ENCODE results near the gene NTMT1. TPM values are rescaled to one million over a fixed set of nuclear protein-coding genes. Genes with fewer than 3 reads are reported as not detected.

The NTMT1 gene
- total RNA-seq, 1 experiment from 2014 or later: 50.2 TPM

DNA sequence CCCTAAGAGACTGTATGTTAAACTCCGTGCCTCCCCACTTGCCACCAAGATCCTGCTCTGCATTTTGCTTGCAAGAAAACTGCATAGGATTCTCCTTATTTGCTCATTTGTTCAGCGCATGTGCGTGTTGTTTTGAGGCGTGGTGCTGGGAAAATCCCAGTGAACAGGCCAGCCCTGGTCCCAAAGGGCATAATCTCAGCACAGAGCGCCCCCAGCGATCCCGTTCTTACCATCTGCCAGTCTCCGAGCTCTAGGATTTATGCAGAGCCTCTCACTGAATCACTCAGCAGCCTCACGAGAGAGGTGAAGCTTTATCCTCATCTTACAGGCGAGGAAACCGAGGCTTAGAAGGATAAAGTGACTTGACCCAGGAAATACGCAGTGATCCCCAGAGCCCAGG is 51.0 kb downstream of the NTMT1 start:
- intact Hi-C loops (cut with micrococcal nuclease): no loop called here
- Histone ChIP-seq H3K4me1 (ENCODE audit: insufficient read depth, low read length) (no peaks in the 10 kb centered on the region), H3K9ac (ENCODE audit: low read length) (no peak overlapping the region), H3K79me2 (ENCODE audit: low read length) (no peaks in the 10 kb centered on the region), H3K9me3 (ENCODE audit: low read length) (no peaks in the 10 kb centered on the region), H3K36me3 (ENCODE audit: low read depth, low read length) (no peaks in the 10 kb centered on the region), H3F3A (ENCODE audit: low read length, unreplicated experiment) (no peaks in the 10 kb centered on the region), H3K4me3 (ENCODE audit: low read length) (no peak overlapping the region), H3K27me3 (ENCODE audit: low read length) (peaks cover 8% of the 10 kb centered on the region; the same call in 1 of the 2 replicates), H4K20me1 (ENCODE audit: low read length) (no peaks in the 10 kb centered on the region), H3K4me2 (ENCODE audit: low read length) (no peak overlapping the region), H3K27ac (ENCODE audit: low read length) (no peak overlapping the region), H3K9me2 (replicated peaks; ENCODE audit: low read length) (no peaks in the 10 kb centered on the region), H2AFZ (ENCODE audit: low read length) (no peak overlapping the region)
- ChIA-PET CTCF (no interaction called here), POLR2A (ENCODE audit: unreplicated experiment) (no interaction called here)
- no peak for DNase-seq
- no TSS peak for BruUV-seq (replicated peaks)
- ATAC-seq: no peak
- TF ChIP-seq EZH2 (IDR thresholded peaks at IDR 0.05; ENCODE audit: low read length, unreplicated experiment) (no peak), EZH2phosphoT487 (IDR thresholded peaks at IDR 0.05; ENCODE audit: borderline replicate concordance, low read length) (no peak)
- TF ChIP-seq, protein P1, sequence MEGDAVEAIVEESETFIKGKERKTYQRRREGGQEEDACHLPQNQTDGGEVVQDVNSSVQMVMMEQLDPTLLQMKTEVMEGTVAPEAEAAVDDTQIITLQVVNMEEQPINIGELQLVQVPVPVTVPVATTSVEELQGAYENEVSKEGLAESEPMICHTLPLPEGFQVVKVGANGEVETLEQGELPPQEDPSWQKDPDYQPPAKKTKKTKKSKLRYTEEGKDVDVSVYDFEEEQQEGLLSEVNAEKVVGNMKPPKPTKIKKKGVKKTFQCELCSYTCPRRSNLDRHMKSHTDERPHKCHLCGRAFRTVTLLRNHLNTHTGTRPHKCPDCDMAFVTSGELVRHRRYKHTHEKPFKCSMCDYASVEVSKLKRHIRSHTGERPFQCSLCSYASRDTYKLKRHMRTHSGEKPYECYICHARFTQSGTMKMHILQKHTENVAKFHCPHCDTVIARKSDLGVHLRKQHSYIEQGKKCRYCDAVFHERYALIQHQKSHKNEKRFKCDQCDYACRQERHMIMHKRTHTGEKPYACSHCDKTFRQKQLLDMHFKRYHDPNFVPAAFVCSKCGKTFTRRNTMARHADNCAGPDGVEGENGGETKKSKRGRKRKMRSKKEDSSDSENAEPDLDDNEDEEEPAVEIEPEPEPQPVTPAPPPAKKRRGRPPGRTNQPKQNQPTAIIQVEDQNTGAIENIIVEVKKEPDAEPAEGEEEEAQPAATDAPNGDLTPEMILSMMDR (conservative IDR thresholded peaks at IDR 0.05; ENCODE audit: low read depth, low read length): no peak

GRCh38 chr9:129677456-129677855 is 51.5 kb downstream of the NTMT1 start:
- ATAC-seq (no peak), DNase-seq (no peak)
- intact Hi-C loops (cut with micrococcal nuclease): no loop called here
- Histone ChIP-seq H3K4me2 (ENCODE audit: low read length) (no peak overlapping the region), H3K4me1 (ENCODE audit: insufficient read depth, low read length) (no peaks in the 10 kb centered on the region), H4K20me1 (ENCODE audit: low read length) (no peaks in the 10 kb centered on the region), H3K27ac (ENCODE audit: low read length) (no peak overlapping the region), H3K79me2 (ENCODE audit: low read length) (no peaks in the 10 kb centered on the region), H2AFZ (ENCODE audit: low read length) (no peak overlapping the region), H3K36me3 (ENCODE audit: low read depth, low read length) (no peaks in the 10 kb centered on the region), H3K9me3 (ENCODE audit: low read length) (no peaks in the 10 kb centered on the region), H3K9me2 (replicated peaks; ENCODE audit: low read length) (no peaks in the 10 kb centered on the region), H3K4me3 (ENCODE audit: low read length) (no peak overlapping the region), H3K9ac (ENCODE audit: low read length) (no peak overlapping the region), H3F3A (ENCODE audit: low read length, unreplicated experiment) (no peaks in the 10 kb centered on the region), H3K27me3 (ENCODE audit: low read length) (peaks cover 8% of the 10 kb centered on the region; the same call in 1 of the 2 replicates)
- BruUV-seq (replicated peaks): no TSS peak
- ChIA-PET CTCF (no interaction called here), POLR2A (ENCODE audit: unreplicated experiment) (no interaction called here)
- no peak for TF ChIP-seq EZH2phosphoT487 (IDR thresholded peaks at IDR 0.05; ENCODE audit: borderline replicate concordance, low read length)
- TF ChIP-seq, protein P1 (conservative IDR thresholded peaks at IDR 0.05; ENCODE audit: low read depth, low read length): no peak
- TF ChIP-seq EZH2 (IDR thresholded peaks at IDR 0.05; ENCODE audit: low read length, unreplicated experiment): no peak

DNA sequence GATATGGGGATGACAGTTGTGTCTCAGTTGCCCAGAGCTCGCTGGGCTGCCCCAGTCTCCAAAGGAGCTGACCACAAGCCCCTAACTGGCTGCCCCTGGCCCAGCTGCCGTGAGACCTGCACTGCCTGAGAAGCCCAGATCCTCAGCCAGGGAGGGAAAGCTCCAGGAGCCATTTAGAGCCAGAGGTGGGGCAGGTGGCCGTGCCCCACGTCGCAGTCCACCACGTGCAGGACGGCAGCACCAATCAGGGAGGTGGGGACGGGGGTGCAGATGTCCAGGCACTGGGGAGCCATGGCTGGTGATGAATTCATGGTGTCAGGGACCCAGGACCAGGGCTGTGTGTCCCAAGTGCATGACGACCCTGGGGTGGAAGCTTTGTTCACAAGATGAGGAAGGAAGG is 52.9 kb downstream of the NTMT1 start:
- TF ChIP-seq, protein P1 (conservative IDR thresholded peaks at IDR 0.05; ENCODE audit: low read depth, low read length): no peak
- no peak for TF ChIP-seq EZH2 (IDR thresholded peaks at IDR 0.05; ENCODE audit: low read length, unreplicated experiment)
- TF ChIP-seq EZH2phosphoT487 (IDR thresholded peaks at IDR 0.05; ENCODE audit: borderline replicate concordance, low read length): no peak
- peaks cover 8% of the 10 kb centered on the region; the same call in 1 of the 2 replicates for H3K27me3 ChIP-seq (ENCODE audit: low read length)
- no peak for ATAC-seq
- H3K9ac ChIP-seq (ENCODE audit: low read length): no peak overlapping the region
- ChIA-PET POLR2A (ENCODE audit: unreplicated experiment) (no interaction called here), CTCF (no interaction called here)
- H3K36me3 ChIP-seq (ENCODE audit: low read depth, low read length): no peaks in the 10 kb centered on the region
- no peaks in the 10 kb centered on the region for H3F3A ChIP-seq (ENCODE audit: low read length, unreplicated experiment)
- no peaks in the 10 kb centered on the region for H3K79me2 ChIP-seq (ENCODE audit: low read length)
- no peak overlapping the region for H2AFZ ChIP-seq (ENCODE audit: low read length)
- H3K9me2 ChIP-seq (replicated peaks; ENCODE audit: low read length): no peaks in the 10 kb centered on the region
- no peaks in the 10 kb centered on the region for H3K9me3 ChIP-seq (ENCODE audit: low read length)
- no peak overlapping the region for H3K4me2 ChIP-seq (ENCODE audit: low read length)
- BruUV-seq (replicated peaks): no TSS peak
- H4K20me1 ChIP-seq (ENCODE audit: low read length): no peaks in the 10 kb centered on the region
- H3K4me1 ChIP-seq (ENCODE audit: insufficient read depth, low read length): no peaks in the 10 kb centered on the region
- H3K4me3 ChIP-seq (ENCODE audit: low read length): no peak overlapping the region
- no peak for DNase-seq
- intact Hi-C loops (cut with micrococcal nuclease): no loop called here
- no peak overlapping the region for H3K27ac ChIP-seq (ENCODE audit: low read length)

All from PC-3 (cell line).